ENCODE measurements around the gene MYL12A.

The MYL12A gene

DNA sequence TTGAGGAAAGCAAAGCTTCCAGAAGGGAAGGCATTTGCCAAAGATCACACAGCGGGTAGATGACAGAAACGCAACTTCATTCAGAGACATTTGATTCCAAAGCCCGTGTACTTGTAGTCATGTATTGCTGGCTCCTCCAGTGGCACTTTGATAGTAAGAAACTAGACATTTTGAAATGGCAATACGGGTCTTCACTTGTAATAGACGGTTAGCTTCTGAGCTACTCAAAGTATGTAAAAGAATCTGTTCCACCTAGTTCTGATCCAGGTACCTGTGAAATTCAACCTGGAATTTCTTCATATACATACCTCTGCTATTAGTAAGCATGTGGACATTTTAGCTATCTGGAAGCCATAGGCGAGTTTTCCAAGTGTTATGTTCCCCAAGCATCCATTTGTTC lies 26.1 kb upstream of the MYL12A start:
- H3K27me3 ChIP-seq = no peaks in the 10 kb centered on the region

DNA sequence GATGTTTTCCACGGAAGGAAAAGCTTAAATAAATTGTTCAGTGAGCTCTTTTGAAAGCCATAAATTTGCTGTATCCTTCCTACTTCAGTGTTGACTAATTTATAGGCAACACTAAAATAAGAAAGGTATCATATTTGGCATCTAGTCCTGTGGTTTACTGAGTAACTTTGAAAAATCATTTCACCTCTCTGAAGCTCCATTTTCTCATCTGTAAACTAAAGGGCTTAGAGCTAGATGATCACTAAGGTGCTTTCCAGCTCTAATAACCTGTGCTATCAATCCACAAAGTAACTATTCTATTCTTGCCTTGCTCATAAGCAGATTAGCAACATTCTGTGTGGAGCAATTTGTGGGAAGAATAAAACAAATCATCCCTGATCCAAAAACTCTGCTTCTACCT lies 24.2 kb upstream of the MYL12A start:
- H3K27ac ChIP-seq = no peak overlapping the region
- no peaks in the 10 kb centered on the region for H3K27me3 ChIP-seq
- no peaks in the 10 kb centered on the region for H4K20me1 ChIP-seq
- no peaks in the 10 kb centered on the region; a peak in 1 of 22 replicates for H3K36me3 ChIP-seq
- H3K4me1 ChIP-seq = peaks cover 0 to 4% (median 0%) of the 10 kb centered on the region in 10 experiments; a peak in 1 of 20 replicates
- no peak overlapping the region for H3K4me3 ChIP-seq
- H3K9me3 ChIP-seq (replicated peaks in 1 of 11) = no peaks in the 10 kb centered on the region
- H3K4me2 ChIP-seq = no peak overlapping the region
- H3K9ac ChIP-seq = no peak overlapping the region
- no peak for TF ChIP-seq Cebpa-rat (IDR thresholded peaks at IDR 0.05)

More for the DNA sequence above, 26.1 kb upstream of the MYL12A start:
- TF ChIP-seq Cebpa-rat (IDR thresholded peaks at IDR 0.05) = no peak
- Histone ChIP-seq H3K4me3 (no peak overlapping the region), H4K20me1 (no peaks in the 10 kb centered on the region), H3K27ac (no peak overlapping the region), H3K36me3 (no peaks in the 10 kb centered on the region; a peak in 1 of 22 replicates), H3K9ac (no peak overlapping the region), H3K4me1 (peaks cover 0 to 4% (median 0%) of the 10 kb centered on the region in 10 experiments; a peak in 1 of 20 replicates), H3K4me2 (no peak overlapping the region), H3K9me3 (replicated peaks in 1 of 11) (no peaks in the 10 kb centered on the region; a peak in 2 of 22 replicates)

DNA sequence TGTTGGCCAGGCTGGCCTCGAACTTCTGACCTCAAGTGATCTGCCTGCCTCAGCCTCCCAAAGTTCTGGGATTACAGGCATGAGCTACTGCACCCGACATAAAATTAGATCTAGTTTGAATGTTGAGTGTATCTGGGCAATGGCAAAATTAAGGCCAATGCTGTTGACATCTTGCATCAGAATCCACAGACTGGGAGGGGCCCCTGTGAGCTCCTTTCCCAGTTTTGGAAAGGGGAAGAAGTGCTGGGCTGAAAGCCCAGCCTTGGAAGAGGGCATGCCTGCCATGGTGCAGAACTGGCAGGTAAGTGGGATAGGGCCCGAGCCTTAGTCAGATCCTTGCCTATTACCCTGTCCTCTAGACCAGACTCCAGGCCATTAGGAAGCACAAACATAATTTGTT lies 23.4 kb upstream of the MYL12A start:
- no peaks in the 10 kb centered on the region for H4K20me1 ChIP-seq
- H3K9me3 ChIP-seq (replicated peaks in 1 of 11) = no peaks in the 10 kb centered on the region
- no peak overlapping the region for H3K27ac ChIP-seq
- no peaks in the 10 kb centered on the region; a peak in 1 of 22 replicates for H3K36me3 ChIP-seq
- no peaks in the 10 kb centered on the region for H3K27me3 ChIP-seq
- H3K4me3 ChIP-seq = no peak overlapping the region
- TF ChIP-seq Cebpa-rat (IDR thresholded peaks at IDR 0.05) = no peak
- no peak overlapping the region for H3K9ac ChIP-seq
- peaks cover 0 to 4% (median 0%) of the 10 kb centered on the region in 10 experiments; a peak in 1 of 20 replicates for H3K4me1 ChIP-seq
- no peak overlapping the region for H3K4me2 ChIP-seq

DNA sequence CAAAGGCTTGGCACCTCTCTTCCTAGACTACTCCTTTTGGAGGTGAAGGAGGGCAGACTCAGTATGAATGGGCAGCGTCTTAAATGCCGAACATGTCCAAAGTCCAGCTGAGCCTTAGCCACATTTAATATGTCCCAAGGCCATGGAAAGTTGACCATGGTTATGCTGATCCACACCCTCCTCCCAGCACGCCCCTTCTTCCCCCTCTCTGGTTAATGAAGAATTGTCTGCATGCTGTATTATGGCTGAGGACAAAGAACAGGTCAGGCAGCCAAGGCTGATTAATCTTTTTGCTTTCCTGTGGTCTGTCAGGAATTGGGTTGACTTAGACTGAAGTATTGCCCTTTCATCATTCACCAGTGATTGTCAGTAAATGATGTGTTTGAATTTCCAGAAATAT lies 22.0 kb upstream of the MYL12A start:
- Histone ChIP-seq H4K20me1 (no peaks in the 10 kb centered on the region), H3K27me3 (no peaks in the 10 kb centered on the region), H3K36me3 (no peaks in the 10 kb centered on the region; a peak in 1 of 22 replicates), H3K9me3 (replicated peaks in 1 of 11) (peaks cover 0 to 4% (median 0%) of the 10 kb centered on the region in 11 experiments; a peak in 3 of 22 replicates), H3K4me1 (no peaks in the 10 kb centered on the region), H3K4me2 (no peak overlapping the region), H3K9ac (no peak overlapping the region), H3K27ac (no peak overlapping the region), H3K4me3 (no peak overlapping the region)
- no peak for TF ChIP-seq Cebpa-rat (IDR thresholded peaks at IDR 0.05)

DNA sequence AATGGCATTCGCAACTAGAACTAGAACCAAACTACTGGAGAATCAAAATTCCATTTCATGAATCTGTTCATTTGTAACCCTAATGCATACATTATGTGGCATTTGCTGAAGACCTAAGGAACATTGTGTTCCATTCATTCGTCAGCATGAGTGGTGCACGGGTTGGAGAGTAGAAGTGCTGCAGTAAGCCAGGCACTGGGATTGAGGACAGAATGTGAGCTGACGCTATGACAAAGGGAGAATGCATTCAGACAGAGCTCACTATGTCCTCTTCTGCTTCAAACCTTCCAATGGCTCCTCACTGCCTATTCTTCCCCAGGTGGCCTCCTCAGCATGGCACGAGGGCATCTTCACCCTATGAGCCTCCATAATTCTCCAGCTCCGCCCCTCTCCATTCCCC lies 21.6 kb upstream of the MYL12A start:
- Histone ChIP-seq H3K4me1 (no peaks in the 10 kb centered on the region), H4K20me1 (no peaks in the 10 kb centered on the region), H3K27me3 (no peaks in the 10 kb centered on the region), H3K4me2 (no peak overlapping the region), H3K27ac (no peak overlapping the region), H3K9me3 (replicated peaks in 1 of 11) (peaks cover 0 to 8% (median 0%) of the 10 kb centered on the region in 11 experiments; a peak in 5 of 22 replicates), H3K4me3 (no peak overlapping the region), H3K36me3 (no peaks in the 10 kb centered on the region; a peak in 1 of 22 replicates), H3K9ac (no peak overlapping the region)
- no peak for TF ChIP-seq Cebpa-rat (IDR thresholded peaks at IDR 0.05)

DNA sequence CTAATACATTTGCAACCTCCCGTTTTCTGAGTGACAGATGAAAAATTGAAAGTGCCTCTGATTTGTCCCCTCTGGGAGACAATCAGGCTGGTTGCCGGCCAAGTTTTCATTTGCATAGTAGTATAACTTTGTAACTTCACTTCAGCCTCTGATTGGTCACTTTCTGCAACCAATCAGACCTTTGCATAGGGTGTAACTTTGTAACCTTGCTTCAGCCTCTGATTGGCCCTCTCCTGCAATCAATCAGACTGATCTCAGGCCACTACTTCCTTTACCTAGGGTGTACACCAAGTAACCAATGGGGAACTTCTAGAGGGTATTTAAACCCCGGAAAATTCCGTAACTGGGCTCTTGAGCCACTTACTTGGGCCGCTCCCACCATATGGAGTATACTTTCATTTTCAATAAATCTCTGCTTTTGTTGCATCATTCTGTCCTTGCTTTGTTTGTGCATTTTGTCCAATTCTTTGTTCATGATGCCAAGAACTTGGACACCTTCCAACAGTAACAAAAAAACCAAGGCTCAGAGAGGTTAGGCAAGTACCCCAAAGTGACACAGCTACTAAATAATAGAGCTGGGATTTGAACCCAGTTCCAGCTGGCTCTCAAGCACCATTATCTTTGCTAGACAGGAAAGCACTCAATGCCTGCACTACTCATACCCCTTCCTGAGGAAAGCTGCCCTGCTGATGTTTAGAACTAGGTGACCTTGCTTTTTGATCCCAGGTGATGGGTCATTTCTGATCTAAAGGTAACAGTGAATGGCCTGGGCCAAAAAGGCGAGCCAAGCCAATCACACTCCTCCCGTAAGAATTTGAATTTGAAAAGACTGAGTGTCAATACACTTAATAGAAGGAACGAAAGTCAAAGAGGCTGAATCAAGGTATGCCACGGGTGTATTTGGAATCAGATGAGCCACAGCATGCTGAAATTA lies 16.9 kb upstream of the MYL12A start:
- Histone ChIP-seq H4K20me1 (no peaks in the 10 kb centered on the region), H3K4me3 (no peak overlapping the region), H3K9me3 (replicated peaks in 1 of 11) (peaks cover 0 to 8% (median 0%) of the 10 kb centered on the region in 11 experiments; a peak in 5 of 22 replicates), H3K4me2 (no peak overlapping the region), H3K9ac (no peak overlapping the region), H3K27me3 (no peaks in the 10 kb centered on the region), H3K27ac (no peak overlapping the region), H3K36me3 (no peaks in the 10 kb centered on the region; a peak in 1 of 22 replicates), H3K4me1 (peaks cover 0 to 3% (median 0%) of the 10 kb centered on the region in 10 experiments; a peak in 2 of 20 replicates)
- peak in 1 of 11 experiments; percentile 18; a peak in 1 of 22 replicates for TF ChIP-seq Cebpa-rat (IDR thresholded peaks at IDR 0.05)

DNA sequence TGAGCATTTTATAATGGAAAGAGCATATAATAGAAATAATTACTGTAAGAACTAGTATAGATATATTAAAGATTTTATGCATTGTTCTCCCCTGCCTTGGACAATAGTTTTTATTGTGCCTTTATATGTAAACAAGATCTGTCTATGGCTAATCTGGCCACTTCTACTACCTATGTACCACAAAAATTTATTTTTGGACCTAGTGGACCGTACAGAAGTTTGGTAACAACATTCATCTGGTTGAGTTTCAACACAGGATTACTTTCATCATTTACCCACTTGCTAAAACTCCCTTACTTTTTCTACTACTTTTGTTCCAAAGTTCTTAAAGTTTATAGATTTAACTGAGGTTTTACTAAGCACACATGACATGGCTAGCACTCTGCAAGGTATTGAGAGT lies 14.6 kb upstream of the MYL12A start:
- H3K27me3 ChIP-seq = no peaks in the 10 kb centered on the region
- peaks cover 0 to 17% (median 14%) of the 10 kb centered on the region in 11 experiments; a peak in 16 of 22 replicates for H3K9me3 ChIP-seq (replicated peaks in 1 of 11)
- no peak for TF ChIP-seq Cebpa-rat (IDR thresholded peaks at IDR 0.05)
- no peak overlapping the region for H3K27ac ChIP-seq
- peaks cover 0 to 5% (median 0%) of the 10 kb centered on the region in 11 experiments; a peak in 1 of 22 replicates for H3K36me3 ChIP-seq
- H3K4me2 ChIP-seq = no peak overlapping the region
- H4K20me1 ChIP-seq = no peaks in the 10 kb centered on the region
- H3K4me1 ChIP-seq = peaks cover 0 to 10% (median 0%) of the 10 kb centered on the region in 10 experiments; a peak in 2 of 20 replicates
- H3K4me3 ChIP-seq = no peak overlapping the region
- H3K9ac ChIP-seq = no peak overlapping the region

DNA sequence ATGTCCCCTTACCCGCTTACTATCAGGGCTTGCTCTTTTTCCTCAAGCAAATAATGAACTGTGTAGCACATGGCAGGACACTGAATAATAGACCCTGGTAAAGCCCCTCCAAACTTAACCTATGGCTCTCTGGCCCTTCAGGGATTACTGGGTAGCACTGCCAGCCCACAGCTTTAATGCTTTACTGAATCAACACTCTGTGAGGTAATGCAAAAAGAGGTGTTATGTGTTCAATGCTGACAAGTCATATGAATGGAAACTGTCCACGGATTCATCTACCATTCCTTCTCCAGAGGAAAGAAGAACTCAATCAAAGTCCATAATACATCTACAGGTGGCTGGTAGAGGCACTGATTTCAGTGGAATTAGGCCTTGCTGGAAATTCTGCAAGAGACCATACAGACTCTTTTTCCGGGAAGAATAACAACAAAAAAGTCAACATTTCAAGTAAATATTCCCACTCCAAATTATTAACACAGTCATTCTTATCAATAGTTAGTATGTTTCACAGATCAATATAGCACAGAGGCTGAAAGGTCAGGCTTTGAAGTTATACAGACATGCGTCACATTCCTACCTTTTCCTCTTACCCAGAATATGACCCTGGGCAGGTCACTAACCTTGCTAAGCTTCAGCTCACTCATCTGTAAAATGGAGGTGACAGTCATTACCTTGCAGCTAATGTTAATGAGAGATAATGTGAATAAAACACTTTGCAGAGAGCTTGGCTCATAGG lies 14.0 kb upstream of the MYL12A start:
- TF ChIP-seq Cebpa-rat (IDR thresholded peaks at IDR 0.05) = no peak
- Histone ChIP-seq H3K27me3 (no peaks in the 10 kb centered on the region), H3K9ac (no peak overlapping the region), H4K20me1 (no peaks in the 10 kb centered on the region), H3K36me3 (peaks cover 0 to 5% (median 0%) of the 10 kb centered on the region in 11 experiments; a peak in 1 of 22 replicates), H3K4me1 (peaks cover 0 to 10% (median 0%) of the 10 kb centered on the region in 10 experiments; a peak in 2 of 20 replicates), H3K27ac (no peak overlapping the region), H3K9me3 (replicated peaks in 1 of 11) (peaks cover 0 to 23% (median 17%) of the 10 kb centered on the region in 11 experiments; a peak in 16 of 22 replicates), H3K4me2 (no peak overlapping the region), H3K4me3 (no peak overlapping the region)

DNA sequence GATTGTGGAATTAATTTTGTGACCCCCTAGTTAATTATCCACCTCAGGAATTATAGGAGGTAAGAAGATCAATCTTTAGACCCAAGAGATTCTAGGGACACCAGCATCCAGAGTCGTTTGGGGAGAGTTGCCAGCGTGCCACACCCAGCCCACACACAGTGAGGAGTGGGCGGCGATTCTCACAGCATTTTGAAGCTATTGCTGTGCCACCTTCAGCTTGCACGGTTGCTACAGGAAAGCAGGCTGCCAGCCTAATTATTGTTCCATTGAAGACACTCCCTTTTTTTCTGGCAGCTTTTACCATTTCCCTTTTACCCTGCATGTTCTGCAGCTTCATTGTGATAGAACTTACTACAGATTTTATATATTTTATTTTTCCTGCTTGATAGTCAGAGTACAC lies 13.1 kb upstream of the MYL12A start:
- Histone ChIP-seq H4K20me1 (no peaks in the 10 kb centered on the region), H3K9ac (no peak overlapping the region), H3K4me1 (peaks cover 0 to 10% (median 0%) of the 10 kb centered on the region in 10 experiments; a peak in 2 of 20 replicates)

More for the DNA sequence above, 13.1 kb upstream of the MYL12A start:
- no peak overlapping the region for H3K27ac ChIP-seq
- H3K4me2 ChIP-seq = no peak overlapping the region
- no peaks in the 10 kb centered on the region for H3K27me3 ChIP-seq
- H3K9me3 ChIP-seq (replicated peaks in 1 of 11) = peaks cover 0 to 26% (median 17%) of the 10 kb centered on the region in 11 experiments; a peak in 16 of 22 replicates
- no peak for TF ChIP-seq Cebpa-rat (IDR thresholded peaks at IDR 0.05)
- H3K36me3 ChIP-seq = peaks cover 0 to 5% (median 0%) of the 10 kb centered on the region in 11 experiments; a peak in 1 of 22 replicates
- H3K4me3 ChIP-seq = no peak overlapping the region
